Tibial nerve (tissue), 4 donors: ENCODE results near the gene ELOVL4. TPM values are rescaled to one million over a fixed set of nuclear protein-coding genes. Genes with fewer than 3 reads are reported as not detected.

Experiments
- DNase-seq, 2 donors: peaks; one replicate each; pipeline ENCODE4 v3.0.0-alpha.2; 2019; ENCODE audit warnings: low spot score in 2 of 2
- H3K27ac ChIP-seq, 4 donors: fragments of 200-600 bp; sonication (generic) in 3 of 4; one replicate each; pipeline ENCODE4 v1.5.1; 2017 to 2019; ENCODE audit warnings: mild to moderate bottlenecking in 1 of 4
- H3K27me3 ChIP-seq, 2 donors: fragments of 200-600 bp; sonication (generic) in 1 of 2; one replicate each; pipeline versions ENCODE4 v1.5.1 to v1.6.0; 2017 to 2019
- H3K36me3 ChIP-seq, 3 donors: fragments of 200-600 bp; sonication (generic); one replicate each; pipeline ENCODE4 v1.5.1; 2018 to 2019
- H3K4me1 ChIP-seq, 4 donors: fragments of 200-600 bp; sonication (generic) in 3 of 4; one replicate each; pipeline ENCODE4 v1.5.1; 2017 to 2019
- H3K4me3 ChIP-seq, 4 donors: fragments of 200-600 bp; sonication (generic) in 3 of 4; one replicate each; pipeline ENCODE4 v1.5.1; 2017 to 2019; ENCODE audit warnings: mild to moderate bottlenecking in 1 of 4, moderate library complexity in 1 of 4
- H3K9me3 ChIP-seq, 4 donors: fragments of 200-600 bp; sonication (generic) in 3 of 4; one replicate each; pipeline ENCODE4 v1.5.1; 2017 to 2019
- CTCF ChIP-seq, 5 experiments: fragments of 200-600 bp in 3 of 5; fragments of 450-650 bp in 2 of 5; sonication (generic) in 3 of 5; IDR thresholded peaks; one replicate each; pipeline ENCODE4 v1.5.1; 2016 to 2019; ENCODE audit warnings: antibody characterized with exemption in 5 of 5, mild to moderate bottlenecking in 3 of 5, moderate library complexity in 2 of 5
- EP300 ChIP-seq, 2 donors: sonication (generic); formaldehyde crosslinking; IDR thresholded peaks; one replicate each; pipeline ENCODE4 v1.6.1; 2017; ENCODE audit warnings: antibody characterized with exemption in 2 of 2, mild to moderate bottlenecking in 1 of 2
- POLR2A ChIP-seq, 2 donors: fragments of 450-650 bp; IDR thresholded peaks; one replicate each; pipeline ENCODE4 v1.6.1; 2017; ENCODE audit warnings: antibody characterized with exemption in 2 of 2, mild to moderate bottlenecking in 2 of 2, moderate library complexity in 2 of 2
- WGBS, 2 donors: methylation state at CpG; one replicate each; pipeline ENCODE4 v1.1.5; 2018; 5-methylcytosine and 5-hydroxymethylcytosine counted together
- total RNA-seq, 4 donors: library from RNA; depleted of rRNA; stranded (reverse); fragments of >200 nt; gene quantifications; one replicate each; pipeline ENCODE4 v1.1.0, GENCODE V29; 2016

ELOVL4 gene
- total RNA-seq, 4 donors from 2014 or later: 0.90 to 2.4 (median 1.4) TPM

- Histone ChIP-seq H3K27ac (no peak overlapping the region), H3K4me1 (no peaks in the 10 kb centered on the region), H3K9me3 (no peaks in the 10 kb centered on the region), H3K27me3 (no peaks in the 10 kb centered on the region), H3K4me3 (no peak overlapping the region), H3K36me3 (peaks cover 0 to 7% (median 0%) of the 10 kb centered on the region in 3 donors)
- TF ChIP-seq POLR2A (IDR thresholded peaks at IDR 0.05): no peak
- no peak for TF ChIP-seq CTCF (IDR thresholded peaks at IDR 0.05)
- no peak for TF ChIP-seq EP300 (IDR thresholded peaks at IDR 0.05)
- WGBS, 2 donors: 59 to 74% methylated on average over 1 of the region's 1 CpG
- no peak for DNase-seq
These were observed 25.3 kb downstream of the ELOVL4 start for GRCh38 chr6:79922018-79922417.

- 55 to 57% methylated on average over 2 of the region's 2 CpGs for whole genome bisulfite sequencing, 2 donors
- Histone ChIP-seq H3K4me1 (no peaks in the 10 kb centered on the region), H3K27ac (no peak overlapping the region), H3K36me3 (peaks cover 0 to 9% (median 0%) of the 10 kb centered on the region in 3 donors), H3K9me3 (no peaks in the 10 kb centered on the region), H3K4me3 (no peak overlapping the region), H3K27me3 (no peaks in the 10 kb centered on the region)
- TF ChIP-seq CTCF (IDR thresholded peaks at IDR 0.05) (no peak), POLR2A (IDR thresholded peaks at IDR 0.05) (no peak), EP300 (IDR thresholded peaks at IDR 0.05) (no peak)
- DNase-seq: no peak
These were observed 34.0 kb downstream of the ELOVL4 start for GRCh38 chr6:79913369-79913768.

- 78 to 93% methylated on average over 1 of the region's 1 CpG for WGBS, 2 donors
- H3K36me3 ChIP-seq: peaks cover 0 to 9% (median 0%) of the 10 kb centered on the region in 3 donors
- no peak overlapping the region for H3K4me3 ChIP-seq
- no peaks in the 10 kb centered on the region for H3K27me3 ChIP-seq
- H3K27ac ChIP-seq: no peak overlapping the region
- no peaks in the 10 kb centered on the region for H3K9me3 ChIP-seq
- DNase-seq: no peak
- H3K4me1 ChIP-seq: no peaks in the 10 kb centered on the region
- TF ChIP-seq EP300 (IDR thresholded peaks at IDR 0.05) (no peak), CTCF (IDR thresholded peaks at IDR 0.05) (no peak), POLR2A (IDR thresholded peaks at IDR 0.05) (no peak)
These were observed 35.4 kb downstream of the ELOVL4 start for GRCh38 chr6:79911992-79912391.

- H3K9me3 ChIP-seq: no peaks in the 10 kb centered on the region
- H3K4me3 ChIP-seq: no peak overlapping the region
- 90 to 92% methylated on average over 3 of the region's 3 CpGs for WGBS, 2 donors
- no peak for DNase-seq
- no peak for TF ChIP-seq EP300 (IDR thresholded peaks at IDR 0.05)
- no peak for TF ChIP-seq POLR2A (IDR thresholded peaks at IDR 0.05)
- no peak for TF ChIP-seq CTCF (IDR thresholded peaks at IDR 0.05)
- no peaks in the 10 kb centered on the region for H3K36me3 ChIP-seq
- no peaks in the 10 kb centered on the region for H3K4me1 ChIP-seq
- no peak overlapping the region for H3K27ac ChIP-seq
- H3K27me3 ChIP-seq: no peaks in the 10 kb centered on the region
These were observed 37.8 kb downstream of the ELOVL4 start for GRCh38 chr6:79909517-79909916.

- WGBS, 2 donors: 79 to 82% methylated on average over 2 of the region's 2 CpGs
- no peak overlapping the region for H3K27ac ChIP-seq
- no peak for DNase-seq
- H3K36me3 ChIP-seq: no peaks in the 10 kb centered on the region
- TF ChIP-seq CTCF (IDR thresholded peaks at IDR 0.05) (no peak), POLR2A (IDR thresholded peaks at IDR 0.05) (no peak), EP300 (IDR thresholded peaks at IDR 0.05) (no peak)
- H3K4me1 ChIP-seq: no peaks in the 10 kb centered on the region
- no peaks in the 10 kb centered on the region for H3K9me3 ChIP-seq
- H3K4me3 ChIP-seq: no peak overlapping the region
- no peaks in the 10 kb centered on the region for H3K27me3 ChIP-seq
These were observed 45.3 kb downstream of the ELOVL4 start for GRCh38 chr6:79902046-79902445.
